Measurements from ENCODE around the gene ANKRD36C.
"Not testable (repeated sequence)": the region's sequence is repeated elsewhere in the genome, so short reads cannot be mapped to it uniquely, and the experiment has no call there.

GRCh38 chr2:96033997-96034396 lies 42.4 kb upstream of the ANKRD36C start:
- TF ChIP-seq ZFP30, OSR1, RARB (CRISPR knock-in tag; IDR thresholded peaks at IDR 0.05): not testable (repeated sequence)
